ENCODE measurements around the gene PVALB. TPM values are rescaled to one million over a fixed set of nuclear protein-coding genes. Genes with fewer than 3 reads are reported as not detected.

The PVALB gene
- total RNA-seq, 1 donor from 2014 or later = not detected

DNA sequence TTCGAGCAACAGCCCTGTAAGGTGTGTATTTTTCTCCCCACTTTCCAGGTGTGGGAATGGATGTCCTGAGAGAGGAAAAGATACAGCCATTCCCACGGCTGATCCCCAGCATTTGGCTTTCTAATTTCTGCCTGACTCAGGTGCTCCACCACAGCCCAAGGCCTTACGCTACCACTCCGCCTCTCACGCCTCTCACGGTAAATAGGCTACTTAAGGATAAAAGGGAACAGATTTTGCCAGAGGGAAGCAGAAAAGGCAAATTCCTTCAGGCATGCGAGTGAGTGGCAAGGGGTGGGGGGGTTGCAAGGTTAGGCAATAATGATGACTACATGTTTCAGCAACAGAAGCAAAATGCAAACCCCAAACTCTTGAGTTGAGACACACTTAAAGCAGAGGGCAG is 9.2 kb downstream of the PVALB start:
- Mint-ChIP-seq H3K27ac (ENCODE audit: unreplicated experiment) (no peak overlapping the region), H3K27me3 (ENCODE audit: unreplicated experiment) (peaks cover 45% of the 10 kb centered on the region), H3K36me3 (ENCODE audit: unreplicated experiment) (no peaks in the 10 kb centered on the region), H3K9me3 (ENCODE audit: unreplicated experiment) (no peaks in the 10 kb centered on the region), H3K4me1 (ENCODE audit: unreplicated experiment) (no peaks in the 10 kb centered on the region), H3K4me3 (ENCODE audit: unreplicated experiment) (no peak overlapping the region)
- TF ChIP-seq, protein P1, sequence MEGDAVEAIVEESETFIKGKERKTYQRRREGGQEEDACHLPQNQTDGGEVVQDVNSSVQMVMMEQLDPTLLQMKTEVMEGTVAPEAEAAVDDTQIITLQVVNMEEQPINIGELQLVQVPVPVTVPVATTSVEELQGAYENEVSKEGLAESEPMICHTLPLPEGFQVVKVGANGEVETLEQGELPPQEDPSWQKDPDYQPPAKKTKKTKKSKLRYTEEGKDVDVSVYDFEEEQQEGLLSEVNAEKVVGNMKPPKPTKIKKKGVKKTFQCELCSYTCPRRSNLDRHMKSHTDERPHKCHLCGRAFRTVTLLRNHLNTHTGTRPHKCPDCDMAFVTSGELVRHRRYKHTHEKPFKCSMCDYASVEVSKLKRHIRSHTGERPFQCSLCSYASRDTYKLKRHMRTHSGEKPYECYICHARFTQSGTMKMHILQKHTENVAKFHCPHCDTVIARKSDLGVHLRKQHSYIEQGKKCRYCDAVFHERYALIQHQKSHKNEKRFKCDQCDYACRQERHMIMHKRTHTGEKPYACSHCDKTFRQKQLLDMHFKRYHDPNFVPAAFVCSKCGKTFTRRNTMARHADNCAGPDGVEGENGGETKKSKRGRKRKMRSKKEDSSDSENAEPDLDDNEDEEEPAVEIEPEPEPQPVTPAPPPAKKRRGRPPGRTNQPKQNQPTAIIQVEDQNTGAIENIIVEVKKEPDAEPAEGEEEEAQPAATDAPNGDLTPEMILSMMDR (IDR thresholded peaks at IDR 0.05) = no peak
- DNase-seq (ENCODE audit: extremely low spot score, unreplicated experiment) = no peak

- no peak for DNase-seq (ENCODE audit: extremely low spot score, unreplicated experiment)
- H3K27me3 Mint-ChIP-seq (ENCODE audit: unreplicated experiment) = peaks cover 39% of the 10 kb centered on the region
- no peaks in the 10 kb centered on the region for H3K36me3 Mint-ChIP-seq (ENCODE audit: unreplicated experiment)
- no peaks in the 10 kb centered on the region for H3K4me1 Mint-ChIP-seq (ENCODE audit: unreplicated experiment)
- no peak overlapping the region for H3K27ac Mint-ChIP-seq (ENCODE audit: unreplicated experiment)
- no peak overlapping the region for H3K4me3 Mint-ChIP-seq (ENCODE audit: unreplicated experiment)
- TF ChIP-seq, protein P1 (IDR thresholded peaks at IDR 0.05) = no peak
- no peaks in the 10 kb centered on the region for H3K9me3 Mint-ChIP-seq (ENCODE audit: unreplicated experiment)
These were observed 10.0 kb downstream of the PVALB start for GRCh38 chr22:36806835-36807234.

GRCh38 chr22:36803358-36803757 is 13.5 kb downstream of the PVALB start:
- Mint-ChIP-seq H3K36me3 (ENCODE audit: unreplicated experiment) (no peaks in the 10 kb centered on the region), H3K27me3 (ENCODE audit: unreplicated experiment) (peaks cover 36% of the 10 kb centered on the region), H3K4me1 (ENCODE audit: unreplicated experiment) (no peaks in the 10 kb centered on the region), H3K9me3 (ENCODE audit: unreplicated experiment) (no peaks in the 10 kb centered on the region), H3K27ac (ENCODE audit: unreplicated experiment) (no peak overlapping the region), H3K4me3 (ENCODE audit: unreplicated experiment) (no peak overlapping the region)
- TF ChIP-seq, protein P1 (IDR thresholded peaks at IDR 0.05) = no peak
- no peak for DNase-seq (ENCODE audit: extremely low spot score, unreplicated experiment)

DNA sequence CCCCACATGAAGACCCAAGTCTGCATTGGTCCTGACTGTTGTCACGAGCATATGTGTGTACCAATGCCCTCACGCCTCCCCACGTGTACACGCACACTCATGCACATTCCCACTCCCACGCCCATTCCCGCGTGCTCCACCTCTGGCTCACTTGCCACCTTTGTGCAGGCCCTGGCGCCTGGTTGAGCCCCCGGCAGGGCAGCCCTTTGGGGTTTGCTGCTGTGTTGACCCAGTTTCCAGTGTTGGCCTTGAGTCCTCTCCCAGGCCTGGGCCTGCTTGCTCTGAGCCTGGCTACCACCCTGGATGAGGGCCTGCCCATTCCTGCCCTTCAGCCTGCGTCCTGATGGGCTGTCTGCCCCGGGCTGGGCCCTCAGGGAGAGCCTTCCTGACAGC is 18.2 kb downstream of the PVALB start:
- peaks cover 45% of the 10 kb centered on the region for H3K27me3 Mint-ChIP-seq (ENCODE audit: unreplicated experiment)
- TF ChIP-seq, protein P1 (IDR thresholded peaks at IDR 0.05) = no peak
- no peaks in the 10 kb centered on the region for H3K36me3 Mint-ChIP-seq (ENCODE audit: unreplicated experiment)
- H3K4me1 Mint-ChIP-seq (ENCODE audit: unreplicated experiment) = no peaks in the 10 kb centered on the region
- H3K27ac Mint-ChIP-seq (ENCODE audit: unreplicated experiment) = no peak overlapping the region
- DNase-seq (ENCODE audit: extremely low spot score, unreplicated experiment) = no peak
- H3K9me3 Mint-ChIP-seq (ENCODE audit: unreplicated experiment) = no peaks in the 10 kb centered on the region
- H3K4me3 Mint-ChIP-seq (ENCODE audit: unreplicated experiment) = no peak overlapping the region

- no peaks in the 10 kb centered on the region for H3K9me3 Mint-ChIP-seq (ENCODE audit: unreplicated experiment)
- H3K27ac Mint-ChIP-seq (ENCODE audit: unreplicated experiment) = no peak overlapping the region
- no peaks in the 10 kb centered on the region for H3K36me3 Mint-ChIP-seq (ENCODE audit: unreplicated experiment)
- H3K4me1 Mint-ChIP-seq (ENCODE audit: unreplicated experiment) = no peaks in the 10 kb centered on the region
- DNase-seq (ENCODE audit: extremely low spot score, unreplicated experiment) = no peak
- TF ChIP-seq, protein P1 (IDR thresholded peaks at IDR 0.05) = no peak
- peaks cover 46% of the 10 kb centered on the region for H3K27me3 Mint-ChIP-seq (ENCODE audit: unreplicated experiment)
- H3K4me3 Mint-ChIP-seq (ENCODE audit: unreplicated experiment) = no peak overlapping the region
These were observed 18.7 kb downstream of the PVALB start for GRCh38 chr22:36797911-36798673.
